Activated naive CD8-positive, alpha-beta T cell treated with anti-CD3 and anti-CD28 coated beads, Interleukin-2, amount 50 U/mL, for 16 hours (primary cell): ENCODE measurements around the gene CAMTA1.

Experiments used
- DNase-seq: peaks from one replicate; pipeline ENCODE4 v3.0.0-alpha.2; 2020; ENCODE audit warnings: low read depth, low spot score

The CAMTA1 gene

GRCh38 chr1:6957341-6957740 is 172.1 kb downstream of the CAMTA1 start:
- DNase-seq, result no peak

DNA sequence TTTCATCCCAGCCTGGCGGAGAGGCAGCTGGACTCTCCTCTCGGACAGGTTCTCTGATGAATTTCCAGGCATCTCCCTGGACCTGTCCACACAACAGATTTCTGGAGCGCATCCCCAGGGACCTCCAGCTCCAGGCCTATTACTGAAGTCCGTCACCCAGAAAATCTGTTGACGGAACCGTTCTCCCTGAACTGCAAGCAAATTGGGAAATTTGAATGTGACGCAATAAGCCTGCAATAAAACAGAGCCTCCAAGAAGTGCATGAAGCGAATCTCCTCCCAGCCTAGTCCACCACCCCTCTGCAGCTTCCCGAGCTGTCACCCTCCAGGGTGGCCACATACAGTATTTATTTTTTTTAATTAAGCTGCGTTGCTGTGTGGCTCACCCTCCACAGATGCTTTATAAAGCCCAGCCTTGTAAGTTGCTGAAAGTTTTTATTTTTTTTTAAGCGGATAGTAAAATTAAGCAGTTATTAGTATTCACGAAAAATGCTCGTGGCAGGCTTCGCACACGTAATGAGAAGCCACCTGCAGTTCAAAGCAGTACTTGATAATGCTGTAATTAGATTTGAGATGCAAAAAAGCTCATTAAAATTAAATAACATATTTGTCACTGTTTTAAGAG is 173.3 kb downstream of the CAMTA1 start:
- DNase-seq, result no peak

- DNase-seq, result no peak
Measured at GRCh38 chr1:6959491-6959890, 174.2 kb downstream of the CAMTA1 start.

GRCh38 chr1:6960291-6960811 is 175.1 kb downstream of the CAMTA1 start:
- DNase-seq, result no peak

DNA sequence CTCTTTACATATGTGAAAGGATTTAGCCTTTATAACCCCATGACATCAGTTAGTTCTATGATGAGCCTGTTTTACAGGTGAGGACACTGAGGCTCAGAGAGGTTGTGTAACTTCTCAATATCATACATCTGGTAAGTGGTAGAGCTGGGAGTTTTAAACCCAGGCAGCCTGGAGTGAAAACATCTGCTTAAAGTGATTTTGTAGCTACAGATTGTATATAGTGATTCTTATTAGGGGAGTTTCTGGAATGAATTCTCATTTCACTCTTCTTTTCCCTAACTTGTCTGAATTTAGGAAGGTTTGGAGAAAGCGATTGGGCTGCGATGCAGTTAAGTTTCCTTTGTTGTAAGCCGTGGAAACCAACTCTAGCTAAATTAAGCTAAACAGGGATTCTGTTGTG is 175.6 kb downstream of the CAMTA1 start:
- DNase-seq, result no peak

- DNase-seq, result no peak
Measured at GRCh38 chr1:6961289-6961688, 176.0 kb downstream of the CAMTA1 start.

DNA sequence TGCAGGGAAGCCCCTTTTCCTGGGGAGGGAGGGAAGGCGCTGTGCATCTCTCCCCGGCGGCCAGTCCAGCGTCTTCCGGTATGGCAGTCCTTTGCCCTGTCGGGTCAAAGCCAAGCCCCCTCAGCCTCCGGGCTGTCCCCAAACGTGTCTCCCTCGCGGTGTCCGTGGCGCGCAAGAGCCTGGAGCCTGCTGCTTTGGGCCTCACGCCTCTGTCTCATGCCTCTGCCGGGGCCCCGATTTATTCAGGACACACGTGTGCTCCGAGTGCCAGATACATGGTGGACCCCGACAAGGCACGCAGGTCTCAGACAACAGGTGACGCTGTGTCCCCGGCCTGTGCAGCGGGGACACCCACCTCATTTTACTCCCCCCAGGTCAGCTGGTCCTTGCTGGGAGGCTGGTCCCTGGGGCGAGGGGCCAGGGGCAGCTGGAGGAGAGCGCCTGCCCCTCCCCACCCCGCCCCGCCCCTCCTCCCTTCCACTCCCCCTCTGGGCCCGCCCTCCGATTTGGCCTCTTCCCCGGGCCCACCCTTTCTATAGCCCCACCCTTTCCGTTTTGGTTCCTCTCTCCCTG is 176.7 kb downstream of the CAMTA1 start:
- DNase-seq, result no peak

- peak; percentile 29 for DNase-seq
Measured at GRCh38 chr1:6962478-6962995, 177.3 kb downstream of the CAMTA1 start.

GRCh38 chr1:6962996-6963911 is 178.0 kb downstream of the CAMTA1 start:
- peak; percentile 26 for DNase-seq

GRCh38 chr1:6963912-6964307 is 178.7 kb downstream of the CAMTA1 start:
- DNase-seq, result no peak

GRCh38 chr1:6965083-6965934 is 180.1 kb downstream of the CAMTA1 start:
- no peak for DNase-seq

DNA sequence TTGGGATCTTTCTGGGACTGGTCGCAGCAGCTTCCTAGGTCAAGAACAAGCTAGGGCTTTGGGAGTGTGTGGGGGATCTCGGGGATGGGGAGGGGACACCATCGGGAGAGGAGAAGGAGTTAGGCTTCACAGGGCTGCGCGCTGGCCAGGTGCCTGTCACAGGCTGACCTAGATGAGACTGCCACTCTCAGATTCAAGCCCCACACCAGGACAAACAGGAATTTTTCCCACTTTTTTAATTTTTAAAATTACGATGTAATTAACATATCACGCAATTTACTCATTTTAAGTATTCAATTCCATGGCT is 180.6 kb downstream of the CAMTA1 start:
- DNase-seq, result no peak

- no peak for DNase-seq
Measured at GRCh38 chr1:6966326-6966725, 181.1 kb downstream of the CAMTA1 start.

GRCh38 chr1:6967431-6968111 is 182.3 kb downstream of the CAMTA1 start:
- DNase-seq, result no peak

DNA sequence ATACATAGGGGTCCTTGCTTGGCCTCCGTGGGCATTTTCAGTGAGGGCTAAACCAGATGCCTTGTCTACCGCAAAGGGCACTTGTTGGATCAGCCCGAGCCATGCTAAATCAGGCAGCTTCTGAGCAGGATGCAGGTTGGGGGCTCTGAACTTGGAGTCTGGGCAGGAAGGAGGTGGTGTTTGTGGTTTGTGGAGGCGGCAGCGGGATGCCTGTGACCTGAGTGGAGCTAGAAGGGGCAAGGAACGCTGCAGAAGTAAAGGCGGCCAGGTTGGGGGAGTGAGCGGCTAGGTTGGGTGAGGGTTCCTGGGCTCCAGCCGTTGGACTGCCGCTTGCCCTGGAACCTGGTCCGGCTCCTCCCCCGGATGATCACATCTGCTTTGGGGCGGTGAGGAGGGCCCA is 183.9 kb downstream of the CAMTA1 start:
- DNase-seq, result no peak

DNA sequence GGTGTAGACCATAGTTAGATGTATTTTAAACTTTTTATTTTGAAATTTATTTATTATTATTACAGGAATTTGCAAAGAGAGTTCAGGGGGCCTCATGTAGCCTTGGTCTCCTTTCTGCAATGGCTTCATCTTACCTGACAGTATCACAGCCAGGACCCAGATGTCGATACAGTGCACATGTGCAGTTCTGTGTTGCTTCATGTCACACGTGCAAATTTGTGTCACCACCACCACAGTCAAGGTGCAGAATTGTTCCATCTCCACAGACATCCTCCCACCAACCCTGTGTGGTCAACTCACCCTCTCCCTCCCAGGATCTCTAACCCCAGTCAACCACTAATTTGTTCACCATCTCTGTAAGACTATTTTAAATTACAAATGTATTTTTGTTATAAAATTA is 184.5 kb downstream of the CAMTA1 start:
- DNase-seq, result no peak

GRCh38 chr1:6970221-6970620 is 185.0 kb downstream of the CAMTA1 start:
- DNase-seq, result no peak

DNA sequence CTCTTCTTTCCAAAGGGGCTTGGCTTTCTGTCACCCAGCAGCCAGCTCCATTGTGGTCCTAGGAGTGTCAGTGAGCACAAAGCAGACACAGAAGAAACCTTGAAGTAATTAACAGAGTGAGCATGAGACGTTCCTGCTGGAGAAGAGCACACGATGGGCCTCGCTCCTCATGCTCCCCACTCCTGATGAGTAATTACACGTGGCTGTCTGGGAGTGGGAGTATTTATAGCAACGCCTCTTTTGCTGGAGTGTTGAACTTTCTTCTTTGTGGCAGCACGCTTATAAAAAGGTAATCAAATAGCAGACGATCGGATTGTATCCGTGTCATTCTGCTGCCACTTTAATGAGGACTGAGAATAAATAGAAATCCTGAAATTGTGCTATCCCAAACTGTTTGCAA is 185.8 kb downstream of the CAMTA1 start:
- no peak for DNase-seq

DNA sequence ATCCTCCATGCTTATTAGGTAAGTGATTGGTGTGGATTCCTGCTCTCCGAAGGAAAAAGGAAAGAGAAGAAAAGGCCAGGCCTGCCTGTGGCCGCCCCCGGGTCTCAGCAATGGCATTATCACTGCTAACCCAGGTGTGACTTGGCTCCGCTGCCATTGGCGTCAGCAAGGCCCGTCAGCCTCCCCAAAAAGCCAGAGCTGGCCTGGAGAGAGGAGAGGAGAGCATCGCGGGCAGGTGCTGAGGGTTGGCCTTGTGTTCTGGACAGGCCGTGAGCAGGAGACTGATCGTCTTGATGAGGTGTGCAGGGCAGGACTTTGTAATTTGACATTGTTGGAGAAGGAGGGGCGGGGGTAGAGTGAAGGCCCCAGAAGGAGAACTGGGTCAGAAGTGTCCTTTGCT is 186.4 kb downstream of the CAMTA1 start:
- DNase-seq, result no peak

GRCh38 chr1:6972399-6972798 is 187.1 kb downstream of the CAMTA1 start:
- no peak for DNase-seq
